Embryonic facial prominence (tissue), 1 donor: Measurements from ENCODE around the gene IKZF1.

ENCODE experiments used
- DNase-seq: peaks from one replicate; pipeline ENCODE4 v3.0.0-alpha.2; 2016; ENCODE audit errors: extremely low spot score

The IKZF1 gene

GRCh38 chr7:50308532-50309385 lies 4.2 kb downstream of the IKZF1 start:
- DNase-seq, result no peak

GRCh38 chr7:50309721-50310120 lies 5.2 kb downstream of the IKZF1 start:
- DNase-seq, result no peak

DNA sequence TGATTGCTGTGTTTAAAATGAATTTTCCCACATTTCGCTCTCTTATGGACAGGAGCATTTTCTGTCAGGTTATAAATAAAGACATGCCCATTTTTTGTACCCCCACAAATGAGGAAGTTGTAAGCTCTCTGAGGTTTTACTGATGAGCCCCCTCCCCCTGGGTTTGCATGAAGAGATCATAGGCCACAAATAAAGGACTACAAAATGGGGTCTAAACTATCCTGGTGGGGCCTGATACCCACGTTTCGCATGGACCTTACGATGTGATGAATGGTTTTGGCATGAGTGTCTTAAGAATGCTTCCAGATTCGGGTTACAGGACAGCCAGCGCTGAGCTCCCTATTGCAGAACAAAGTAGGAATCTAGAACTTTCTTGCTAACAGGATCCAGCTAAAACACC lies 5.8 kb downstream of the IKZF1 start:
- DNase-seq, result no peak

- DNase-seq, result no peak
Observed at GRCh38 chr7:50310956-50311355, 6.4 kb downstream of the IKZF1 start.

- DNase-seq, result no peak
Observed at GRCh38 chr7:50312250-50313162, 8.0 kb downstream of the IKZF1 start.

DNA sequence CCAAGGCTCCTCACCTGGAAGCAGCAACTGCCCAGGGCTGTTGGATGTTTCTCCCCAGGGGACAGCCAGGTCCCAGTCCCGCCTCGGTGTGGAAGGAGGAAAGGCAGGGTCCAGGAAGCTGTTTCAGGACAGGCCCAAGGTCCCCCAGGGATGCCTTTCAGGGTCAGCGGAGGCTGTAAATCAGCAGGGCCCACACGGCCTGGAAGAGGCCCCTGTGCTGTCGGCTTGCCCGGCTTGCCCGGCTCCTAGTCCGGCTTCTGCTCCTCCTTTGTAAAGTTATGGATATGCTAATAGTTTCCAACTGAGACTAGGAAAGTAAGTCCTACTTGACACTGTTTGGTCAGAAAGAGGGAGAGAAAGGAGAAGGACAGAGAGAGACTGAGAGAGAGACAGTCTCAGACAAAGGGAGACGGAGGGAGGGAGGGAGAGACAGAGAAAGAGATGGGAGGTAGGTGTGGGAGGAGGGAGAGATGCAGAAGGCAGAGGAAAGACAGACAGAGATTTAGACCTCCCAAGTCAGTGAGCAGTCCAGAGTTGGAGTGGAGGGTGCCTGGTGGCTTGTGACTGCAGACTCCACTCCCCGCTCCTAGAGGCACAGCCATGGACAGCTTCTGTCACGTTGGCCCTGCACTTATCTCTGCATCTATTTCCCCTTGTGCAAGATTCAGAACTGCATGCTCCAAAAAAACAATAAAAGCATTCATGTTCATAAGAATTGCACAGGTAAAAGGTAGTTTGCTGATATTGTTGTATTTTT lies 10.5 kb downstream of the IKZF1 start:
- DNase-seq, result no peak

DNA sequence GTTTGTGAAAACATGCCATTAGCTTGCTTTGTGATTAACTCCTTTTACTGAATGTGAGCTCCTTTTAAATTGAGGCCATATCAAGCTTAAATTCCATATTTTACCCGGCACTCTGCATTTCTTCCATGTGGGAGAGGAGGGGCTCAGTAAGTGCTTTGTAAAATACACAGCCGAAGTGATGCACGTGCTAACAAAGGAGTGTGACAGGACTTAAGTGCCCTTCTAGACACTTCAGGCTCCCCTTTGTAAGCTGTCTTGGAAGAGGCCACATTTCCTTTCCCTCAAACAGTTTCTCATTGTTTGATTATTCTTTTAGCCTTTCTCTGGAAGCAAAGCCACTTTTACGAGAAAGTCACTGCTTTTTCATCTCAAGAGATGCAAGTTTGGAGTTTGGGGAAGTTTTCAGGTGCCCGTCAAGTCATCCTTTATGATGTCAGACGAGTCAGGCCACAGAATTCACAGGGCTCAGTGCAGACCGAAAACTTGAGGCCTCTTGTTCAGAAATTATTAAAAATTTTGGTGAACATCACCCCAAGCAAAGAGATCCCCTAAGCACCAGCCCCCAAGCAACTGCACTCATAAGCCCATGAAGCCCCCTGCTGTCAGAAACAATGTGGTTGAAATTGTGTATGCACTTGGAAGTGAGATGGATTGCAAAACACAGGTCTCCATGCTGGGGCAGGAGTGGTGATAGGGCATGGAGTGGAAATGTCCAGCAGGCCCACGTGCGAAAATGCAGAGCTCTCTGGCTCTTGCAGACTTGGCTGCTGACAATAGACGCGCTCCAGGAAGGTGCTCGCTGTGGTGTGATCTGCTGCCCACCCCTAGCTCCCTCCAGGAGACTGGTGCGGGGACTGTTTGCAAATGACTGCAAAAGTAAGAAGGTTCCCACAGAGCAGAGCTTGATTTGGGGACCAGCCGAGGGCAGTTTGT lies 11.5 kb downstream of the IKZF1 start:
- no peak for DNase-seq

DNA sequence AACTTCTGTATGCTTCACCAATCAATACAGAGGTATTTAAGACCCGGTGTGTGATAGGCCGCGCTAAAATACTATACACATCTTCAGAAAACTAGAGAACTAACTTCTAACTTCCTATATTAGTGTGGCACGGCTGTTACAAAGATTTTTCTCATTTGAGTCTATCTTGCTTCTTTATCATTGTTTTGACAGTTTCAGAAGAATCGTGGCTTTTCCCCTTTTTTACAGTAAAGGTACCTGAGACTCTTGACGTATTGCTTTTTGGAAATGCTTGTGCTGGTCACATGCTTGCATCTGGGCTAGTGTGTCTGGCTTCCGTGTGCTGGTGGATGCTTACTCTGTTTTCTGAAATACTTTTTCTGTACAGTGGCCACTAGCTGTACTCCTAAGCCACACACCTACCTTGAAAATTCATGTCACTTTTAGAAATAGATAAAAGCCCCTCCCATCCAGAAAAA lies 12.7 kb downstream of the IKZF1 start:
- DNase-seq, result no peak

DNA sequence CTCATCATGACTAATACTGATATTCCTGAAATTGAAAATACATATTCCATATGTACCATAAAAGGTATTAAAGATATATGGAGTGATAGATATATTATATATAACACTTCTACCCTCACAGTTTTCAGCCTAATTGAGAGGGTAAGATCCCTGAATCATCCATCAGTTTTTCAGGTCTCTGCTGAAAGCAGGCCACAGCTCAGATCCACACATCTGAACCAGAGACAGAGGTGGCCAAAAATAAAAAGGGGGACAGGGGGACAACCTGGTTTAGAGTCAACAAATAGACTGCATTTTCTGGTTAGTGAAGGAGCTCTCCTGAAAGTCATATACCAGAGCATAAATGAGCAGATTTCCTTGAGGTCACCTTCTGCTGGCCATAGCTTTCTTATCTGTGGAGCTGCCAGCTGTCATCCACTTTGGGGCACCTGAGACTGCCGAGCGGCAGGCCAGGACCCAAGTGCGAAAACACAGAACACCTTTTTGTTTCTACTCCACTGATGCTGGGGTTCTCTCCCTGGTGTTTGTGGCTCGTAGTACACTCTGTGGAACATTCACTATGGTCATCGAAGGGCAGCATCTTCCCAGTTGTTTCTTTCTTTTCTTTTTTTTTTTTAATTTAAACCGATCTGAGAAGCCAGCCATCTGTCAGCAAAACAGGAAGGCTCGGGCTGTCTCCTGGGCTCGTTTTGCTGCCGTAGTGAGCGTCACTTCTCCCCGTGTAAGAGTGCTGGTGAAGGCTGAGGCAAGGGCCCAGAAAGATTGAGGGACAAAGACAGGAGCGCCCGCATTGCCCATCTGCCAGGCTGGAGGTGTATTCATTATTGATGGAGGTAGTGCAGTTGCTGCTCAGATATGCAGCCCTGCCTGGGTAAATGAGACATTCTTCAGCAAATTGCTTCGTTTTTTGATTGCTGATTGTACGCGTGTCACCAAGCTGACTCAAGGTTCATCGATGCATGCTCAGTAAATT lies 13.5 kb downstream of the IKZF1 start:
- no peak for DNase-seq

DNA sequence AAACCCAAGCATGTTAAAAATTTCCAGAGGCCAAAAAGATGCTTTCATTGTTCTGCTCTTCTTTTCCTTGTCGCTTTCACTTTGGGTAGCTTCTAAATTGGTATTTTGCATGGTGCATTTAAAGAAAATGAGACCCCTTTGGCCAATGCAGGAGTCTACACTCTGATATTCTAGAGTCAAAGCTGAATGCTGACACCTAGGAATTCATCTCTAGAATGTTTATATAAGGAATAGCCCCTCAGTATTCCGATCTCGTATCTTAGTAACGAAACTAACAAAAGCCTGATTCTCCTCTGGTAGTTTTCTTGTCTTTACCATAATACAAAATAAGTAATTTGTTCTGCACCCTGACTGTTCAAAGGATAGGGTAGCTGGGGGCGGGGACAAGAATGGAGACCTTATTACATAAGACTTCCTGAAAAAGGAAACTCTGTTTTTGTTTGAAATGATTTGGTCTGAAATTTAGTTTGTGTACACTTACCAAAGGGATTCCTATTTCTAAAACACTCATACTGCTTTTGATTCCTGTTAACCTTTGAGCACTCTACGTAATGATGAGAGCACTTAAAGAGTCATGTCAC lies 17.1 kb downstream of the IKZF1 start:
- no peak for DNase-seq

DNA sequence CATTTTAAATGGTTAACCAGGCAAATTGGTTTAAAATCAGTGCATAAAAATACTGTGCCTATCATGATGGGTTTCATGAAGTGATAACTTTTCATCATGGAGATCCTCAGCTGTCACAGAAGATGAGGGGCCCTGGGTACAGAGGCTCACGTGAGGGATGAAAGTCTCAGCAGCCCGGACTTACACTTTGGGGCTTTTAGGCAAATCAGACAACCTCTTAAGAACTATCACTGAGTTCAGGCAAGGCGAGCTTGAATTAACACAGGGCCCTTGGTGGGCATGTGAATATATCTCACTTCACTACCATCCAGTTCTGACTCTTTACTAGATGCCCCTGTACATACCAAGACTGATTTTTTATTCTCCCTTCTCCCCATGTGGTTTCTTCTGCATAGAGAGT lies 19.6 kb downstream of the IKZF1 start:
- DNase-seq, result no peak

DNA sequence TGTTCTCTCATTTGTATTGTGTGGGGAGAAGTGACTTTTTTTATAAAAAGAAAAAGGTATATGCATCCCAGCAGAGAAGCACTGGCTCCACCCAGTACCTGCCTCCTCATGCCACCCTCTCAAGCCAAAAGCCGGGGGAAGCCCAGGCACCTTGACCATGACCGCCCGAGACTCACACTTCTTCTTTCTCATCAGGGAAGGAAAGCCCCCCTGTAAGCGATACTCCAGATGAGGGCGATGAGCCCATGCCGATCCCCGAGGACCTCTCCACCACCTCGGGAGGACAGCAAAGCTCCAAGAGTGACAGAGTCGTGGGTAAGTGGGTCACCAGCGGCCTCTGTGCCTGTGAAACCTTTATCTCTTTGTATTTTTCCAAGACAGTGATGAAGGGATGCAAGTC lies 22.9 kb downstream of the IKZF1 start:
- no peak for DNase-seq

DNA sequence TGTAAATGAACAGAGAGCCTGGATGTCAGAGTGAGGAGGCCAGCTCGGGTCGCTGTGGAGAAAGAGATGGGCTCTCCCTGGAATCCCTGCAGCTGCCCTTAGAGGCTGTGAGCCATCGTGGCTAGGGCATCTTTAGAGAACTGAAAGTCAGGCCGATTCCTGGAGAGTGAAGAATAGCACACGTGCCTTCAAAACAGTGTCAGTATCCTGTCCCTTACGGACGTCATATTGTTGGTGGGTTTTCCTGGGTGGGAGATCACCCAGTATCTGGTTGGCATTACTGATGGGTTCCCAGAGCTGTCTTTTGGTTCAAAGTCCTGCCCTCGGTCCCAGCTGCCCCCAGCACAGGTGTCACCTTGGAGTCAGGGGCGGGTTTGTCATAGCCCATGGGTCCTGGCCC lies 25.3 kb downstream of the IKZF1 start:
- no peak for DNase-seq

DNA sequence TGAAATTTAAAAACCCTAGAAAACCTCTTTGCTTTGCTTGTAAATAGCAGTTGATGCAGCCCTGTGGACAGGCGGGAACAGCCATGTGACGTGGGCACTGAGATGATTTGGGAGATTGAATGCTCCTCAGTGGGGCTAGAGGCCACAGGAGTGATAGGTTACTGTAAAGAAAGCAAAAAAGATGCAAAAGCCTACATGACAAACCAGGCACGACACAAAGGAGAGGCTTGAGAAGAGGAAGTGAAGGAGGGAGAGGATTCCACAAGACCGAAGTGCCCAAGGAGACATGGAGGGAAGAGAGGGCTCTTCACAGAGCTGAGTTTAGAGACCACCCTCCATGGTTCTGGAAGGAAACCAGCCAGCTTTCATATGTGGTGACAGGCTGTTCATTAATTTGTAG lies 25.7 kb downstream of the IKZF1 start:
- DNase-seq, result no peak

DNA sequence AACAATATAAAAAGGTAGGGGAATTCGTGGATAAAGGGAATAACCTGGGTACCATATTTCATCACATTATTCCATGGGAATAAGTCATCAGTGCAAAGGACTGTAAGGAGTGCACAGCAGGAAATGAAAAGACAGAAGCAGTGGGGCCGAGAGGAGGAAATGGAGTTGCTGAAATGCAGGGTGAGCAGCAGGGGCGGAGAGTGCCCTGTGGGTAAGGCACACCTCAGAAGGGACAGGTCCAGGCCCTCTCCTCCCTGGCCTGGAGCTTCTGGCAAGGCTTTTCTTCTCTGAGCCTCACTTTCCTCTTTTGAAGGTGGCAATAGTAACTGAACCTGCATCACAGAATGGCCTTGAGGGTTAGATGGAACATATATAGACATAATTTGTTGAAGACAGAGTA lies 26.2 kb downstream of the IKZF1 start:
- no peak for DNase-seq

GRCh38 chr7:50331564-50332208 lies 27.2 kb downstream of the IKZF1 start:
- no peak for DNase-seq

DNA sequence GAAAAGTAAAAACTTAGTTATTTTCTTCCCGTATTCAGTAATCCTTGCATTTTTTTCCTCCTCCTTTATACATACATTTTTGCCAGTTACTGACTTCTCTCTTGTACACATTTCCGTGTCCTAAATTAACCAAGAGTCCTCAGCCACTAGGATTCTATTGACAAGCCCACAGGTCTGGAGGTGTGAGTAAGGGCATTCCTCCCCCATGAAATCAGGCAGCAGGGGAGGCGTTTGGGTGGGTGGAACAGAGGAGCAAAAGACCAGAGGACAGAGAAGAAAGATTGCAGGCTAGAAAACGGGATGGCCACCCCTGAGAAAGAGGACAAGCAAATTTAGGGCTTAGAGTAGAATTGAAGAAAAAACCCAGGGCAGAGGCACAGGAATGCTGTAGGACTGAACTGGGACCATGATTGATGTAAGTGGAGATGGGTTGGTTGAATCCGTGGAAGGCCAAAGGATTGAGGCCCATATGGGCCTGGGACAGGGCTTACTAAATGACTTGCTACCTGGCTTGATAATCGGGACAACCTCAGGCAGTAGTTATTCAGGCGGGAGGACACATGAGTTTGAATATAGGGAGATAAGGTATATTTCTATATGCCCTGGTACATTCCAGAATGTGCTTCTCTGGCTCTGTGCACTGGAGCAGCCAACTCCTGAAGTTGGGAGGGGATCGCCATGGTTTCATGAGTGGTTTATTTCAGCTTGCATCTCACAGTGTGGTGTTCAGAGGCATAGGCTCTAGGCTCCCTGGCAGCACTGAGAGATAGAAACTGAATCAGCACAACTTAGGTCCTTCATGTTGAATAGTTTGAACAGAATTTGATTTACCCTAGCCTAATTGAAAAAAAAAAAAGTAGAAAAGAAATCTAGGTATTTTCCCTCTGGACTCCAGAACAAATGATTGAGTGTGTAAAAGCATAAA lies 28.0 kb downstream of the IKZF1 start:
- DNase-seq, result no peak

DNA sequence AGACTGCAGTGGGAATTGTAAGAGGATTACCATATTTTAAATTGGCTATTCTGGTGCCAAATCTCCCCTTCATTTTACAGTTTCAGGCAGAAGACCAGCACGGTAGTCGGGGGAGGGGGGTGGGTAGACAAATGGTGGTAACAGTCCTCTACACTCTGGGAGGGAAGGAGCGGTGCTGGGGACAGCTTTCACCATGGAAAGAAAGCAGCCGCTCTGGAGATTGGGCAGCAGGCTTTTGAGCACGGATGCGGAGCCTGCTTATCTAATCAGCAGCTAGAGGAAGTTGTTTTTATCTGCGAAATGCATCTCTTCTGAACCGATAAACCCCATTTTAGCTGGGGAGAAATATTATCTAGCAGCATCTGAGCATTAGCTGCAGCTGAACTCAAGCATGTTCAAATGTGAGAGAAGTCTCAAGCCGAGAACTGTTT lies 28.7 kb downstream of the IKZF1 start:
- DNase-seq, result no peak
